Measurements from ENCODE around the gene DBNL. TPM values are rescaled to one million over a fixed set of nuclear protein-coding genes. Genes with fewer than 3 reads are reported as not detected.

DBNL gene
- total RNA-seq, 1 donor from 2014 or later = 140 TPM

- Mint-ChIP-seq H3K4me3 (no peak overlapping the region), H3K4me1 (ENCODE audit: low read depth) (no peaks in the 10 kb centered on the region), H3K27ac (no peak overlapping the region), H3K27me3 (ENCODE audit: insufficient read depth) (no peaks in the 10 kb centered on the region), H3K36me3 (ENCODE audit: low read depth) (peaks cover 39% of the 10 kb centered on the region), H3K9me3 (no peaks in the 10 kb centered on the region)
- DNase-seq (ENCODE audit: low spot score) = no peak
- intact Hi-C loops (cut with micrococcal nuclease) = no loop called here
Observed at GRCh38 chr7:44060091-44060947, 15.8 kb downstream of the DBNL start.

- Mint-ChIP-seq H3K9me3 (no peaks in the 10 kb centered on the region), H3K27me3 (ENCODE audit: insufficient read depth) (no peaks in the 10 kb centered on the region), H3K4me3 (no peak overlapping the region), H3K4me1 (ENCODE audit: low read depth) (no peaks in the 10 kb centered on the region), H3K36me3 (ENCODE audit: low read depth) (peaks cover 32% of the 10 kb centered on the region), H3K27ac (no peak overlapping the region)
- no peak for DNase-seq (ENCODE audit: low spot score)
- intact Hi-C loops (cut with micrococcal nuclease) = no loop called here
Observed at GRCh38 chr7:44060948-44061644, 16.6 kb downstream of the DBNL start.

GRCh38 chr7:44061645-44062179 lies 17.2 kb downstream of the DBNL start:
- Mint-ChIP-seq H3K27ac (no peak overlapping the region), H3K27me3 (ENCODE audit: insufficient read depth) (no peaks in the 10 kb centered on the region), H3K36me3 (ENCODE audit: low read depth) (peaks cover 27% of the 10 kb centered on the region), H3K4me1 (ENCODE audit: low read depth) (no peaks in the 10 kb centered on the region), H3K4me3 (no peak overlapping the region), H3K9me3 (no peaks in the 10 kb centered on the region)
- intact Hi-C loops (cut with micrococcal nuclease) = no loop called here
- no peak for DNase-seq (ENCODE audit: low spot score)

GRCh38 chr7:44062180-44062902 lies 17.8 kb downstream of the DBNL start:
- Mint-ChIP-seq H3K27ac (no peak overlapping the region), H3K4me3 (no peak overlapping the region), H3K27me3 (ENCODE audit: insufficient read depth) (no peaks in the 10 kb centered on the region), H3K36me3 (ENCODE audit: low read depth) (peaks cover 27% of the 10 kb centered on the region), H3K9me3 (no peaks in the 10 kb centered on the region), H3K4me1 (ENCODE audit: low read depth) (no peaks in the 10 kb centered on the region)
- DNase-seq (ENCODE audit: low spot score) = no peak
- intact Hi-C loops (cut with micrococcal nuclease) = no loop called here

GRCh38 chr7:44062903-44063295 lies 18.4 kb downstream of the DBNL start:
- H3K4me3 Mint-ChIP-seq = no peak overlapping the region
- H3K9me3 Mint-ChIP-seq = no peaks in the 10 kb centered on the region
- peaks cover 23% of the 10 kb centered on the region for H3K36me3 Mint-ChIP-seq (ENCODE audit: low read depth)
- no peaks in the 10 kb centered on the region for H3K4me1 Mint-ChIP-seq (ENCODE audit: low read depth)
- no peaks in the 10 kb centered on the region for H3K27me3 Mint-ChIP-seq (ENCODE audit: insufficient read depth)
- intact Hi-C loops (cut with micrococcal nuclease) = no loop called here
- DNase-seq (ENCODE audit: low spot score) = no peak
- H3K27ac Mint-ChIP-seq = no peak overlapping the region

- no peak overlapping the region for H3K4me3 Mint-ChIP-seq
- DNase-seq (ENCODE audit: low spot score) = no peak
- H3K27ac Mint-ChIP-seq = no peak overlapping the region
- no peaks in the 10 kb centered on the region for H3K27me3 Mint-ChIP-seq (ENCODE audit: insufficient read depth)
- intact Hi-C loops (cut with micrococcal nuclease) = no loop called here
- no peaks in the 10 kb centered on the region for H3K9me3 Mint-ChIP-seq
- no peaks in the 10 kb centered on the region for H3K4me1 Mint-ChIP-seq (ENCODE audit: low read depth)
- H3K36me3 Mint-ChIP-seq (ENCODE audit: low read depth) = peaks cover 18% of the 10 kb centered on the region
Observed at GRCh38 chr7:44063547-44063893, 19.0 kb downstream of the DBNL start.

GRCh38 chr7:44063894-44064651 lies 19.6 kb downstream of the DBNL start:
- intact Hi-C loops (cut with micrococcal nuclease) = no loop called here
- Mint-ChIP-seq H3K27ac (no peak overlapping the region), H3K4me1 (ENCODE audit: low read depth) (no peaks in the 10 kb centered on the region), H3K27me3 (ENCODE audit: insufficient read depth) (no peaks in the 10 kb centered on the region), H3K36me3 (ENCODE audit: low read depth) (peaks cover 13% of the 10 kb centered on the region), H3K9me3 (no peaks in the 10 kb centered on the region), H3K4me3 (no peak overlapping the region)
- DNase-seq (ENCODE audit: low spot score) = no peak

- no peak overlapping the region for H3K4me3 Mint-ChIP-seq
- no peak overlapping the region for H3K27ac Mint-ChIP-seq
- no peak for DNase-seq (ENCODE audit: low spot score)
- H3K4me1 Mint-ChIP-seq (ENCODE audit: low read depth) = no peaks in the 10 kb centered on the region
- H3K36me3 Mint-ChIP-seq (ENCODE audit: low read depth) = peaks cover 10% of the 10 kb centered on the region
- H3K9me3 Mint-ChIP-seq = no peaks in the 10 kb centered on the region
- H3K27me3 Mint-ChIP-seq (ENCODE audit: insufficient read depth) = no peaks in the 10 kb centered on the region
- intact Hi-C loops (cut with micrococcal nuclease) = no loop called here
Observed at GRCh38 chr7:44064791-44065430, 20.4 kb downstream of the DBNL start.

GRCh38 chr7:44065431-44066110 lies 21.1 kb downstream of the DBNL start, which contains the start of gene PGAM2:
Gene PGAM2, minus strand, starts transcription at chr7:44065567. Its CDS starts 38 bp downstream, at chr7:44065529.
- H3K4me3 Mint-ChIP-seq = no peak within 1 kb of the TSS
- H3K36me3 Mint-ChIP-seq (ENCODE audit: low read depth) = peaks cover 7% of the 10 kb centered on the region
- no peak within 1 kb of the TSS for H3K27ac Mint-ChIP-seq
- no peaks in the 10 kb centered on the region for H3K27me3 Mint-ChIP-seq (ENCODE audit: insufficient read depth)
- no peaks in the 10 kb centered on the region for H3K9me3 Mint-ChIP-seq
- no peak for DNase-seq (ENCODE audit: low spot score)
- H3K4me1 Mint-ChIP-seq (ENCODE audit: low read depth) = no peaks in the 10 kb centered on the region
- intact Hi-C loops (cut with micrococcal nuclease) = no loop called here

GRCh38 chr7:44066111-44066460 lies 21.6 kb downstream of the DBNL start:
- Mint-ChIP-seq H3K36me3 (ENCODE audit: low read depth) (peaks cover 7% of the 10 kb centered on the region), H3K9me3 (no peaks in the 10 kb centered on the region), H3K4me3 (no peak overlapping the region), H3K27ac (no peak overlapping the region), H3K27me3 (ENCODE audit: insufficient read depth) (no peaks in the 10 kb centered on the region), H3K4me1 (ENCODE audit: low read depth) (no peaks in the 10 kb centered on the region)
- no peak for DNase-seq (ENCODE audit: low spot score)
- intact Hi-C loops (cut with micrococcal nuclease) = no loop called here

- DNase-seq (ENCODE audit: low spot score) = no peak
- Mint-ChIP-seq H3K9me3 (no peaks in the 10 kb centered on the region), H3K4me1 (ENCODE audit: low read depth) (no peaks in the 10 kb centered on the region), H3K36me3 (ENCODE audit: low read depth) (peaks cover 5% of the 10 kb centered on the region), H3K27ac (no peak overlapping the region), H3K27me3 (ENCODE audit: insufficient read depth) (no peaks in the 10 kb centered on the region), H3K4me3 (no peak overlapping the region)
- intact Hi-C loops (cut with micrococcal nuclease) = no loop called here
Observed at GRCh38 chr7:44066494-44067063, 22.1 kb downstream of the DBNL start.
